ENCODE results near the gene NPS.

GRCh38 chr10:127585519-127586023 is 36.5 kb downstream of the NPS start:
- TF ChIP-seq REST (IDR thresholded peaks at IDR 0.05): no peak
- no peak for TF ChIP-seq NR3C1 (IDR thresholded peaks at IDR 0.05)
- TF ChIP-seq CTCF (IDR thresholded peaks at IDR 0.05): no peak
- no peak for TF ChIP-seq E2F6 (IDR thresholded peaks at IDR 0.05; ENCODE audit: borderline replicate concordance, low read depth)
- no peak for TF ChIP-seq JUN (IDR thresholded peaks at IDR 0.05)
- TF ChIP-seq USF2 (IDR thresholded peaks at IDR 0.05): no peak
- TF ChIP-seq POLR2A (IDR thresholded peaks at IDR 0.05; ENCODE audit: low read length): no peak
- no peak for TF ChIP-seq ATOH8 (CRISPR knock-in tag; IDR thresholded peaks at IDR 0.05; ENCODE audit: low read depth)

Data from A549 (cell line).